Ishikawa (cell line): ENCODE results near the gene GUCA1A.

Source experiments
- CEBPB ChIP-seq: IDR thresholded peaks from 2 replicates; pipeline ENCODE4 v1.6.1; 2012
- EGR1 ChIP-seq: IDR thresholded peaks from 2 replicates; pipeline ENCODE4 v1.6.1; 2012
- EP300 ChIP-seq: IDR thresholded peaks from 2 replicates; pipeline ENCODE4 v1.6.1; 2012; ENCODE audit warnings: borderline replicate concordance
- NFIC ChIP-seq: IDR thresholded peaks from 2 replicates; pipeline ENCODE4 v1.6.1; 2012
- TAF1 ChIP-seq: IDR thresholded peaks from 2 replicates; pipeline ENCODE4 v1.6.1; 2012; ENCODE audit warnings: low read depth, mild to moderate bottlenecking
- TEAD4 ChIP-seq: IDR thresholded peaks from 2 replicates; pipeline ENCODE4 v1.6.1; 2012
- TF ChIP-seq, protein P1 (sequence below): IDR thresholded peaks from 2 replicates; pipeline ENCODE4 v1.6.1; 2012; ENCODE audit warnings: low read depth, mild to moderate bottlenecking
- TF ChIP-seq, protein P2 (sequence below): IDR thresholded peaks from 2 replicates; pipeline ENCODE4 v1.6.1; 2012
- TF ChIP-seq, protein P3 (sequence below): IDR thresholded peaks from 2 replicates; pipeline ENCODE4 v1.6.1; 2012

DNA sequence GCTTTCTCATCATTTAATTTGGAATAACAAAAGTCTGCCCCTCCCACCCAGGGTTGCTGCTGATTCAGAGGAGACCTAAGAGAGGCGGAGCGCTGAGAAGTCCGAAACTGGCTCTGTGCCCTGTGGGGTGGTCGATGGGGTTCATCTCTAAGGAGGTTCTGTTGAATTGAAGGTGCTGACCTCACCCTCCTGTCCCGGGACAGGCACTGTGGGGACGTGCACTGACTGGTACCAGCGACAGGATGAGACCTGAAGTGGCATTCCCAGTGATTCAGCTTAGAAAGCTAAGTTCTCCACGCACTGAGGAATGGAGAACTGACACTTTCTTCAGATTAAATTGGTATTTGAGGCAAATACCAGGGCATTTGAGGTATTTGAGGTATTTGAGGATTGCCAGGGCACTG is 20.3 kb downstream of the GUCA1A start:
- TF ChIP-seq, protein P1, sequence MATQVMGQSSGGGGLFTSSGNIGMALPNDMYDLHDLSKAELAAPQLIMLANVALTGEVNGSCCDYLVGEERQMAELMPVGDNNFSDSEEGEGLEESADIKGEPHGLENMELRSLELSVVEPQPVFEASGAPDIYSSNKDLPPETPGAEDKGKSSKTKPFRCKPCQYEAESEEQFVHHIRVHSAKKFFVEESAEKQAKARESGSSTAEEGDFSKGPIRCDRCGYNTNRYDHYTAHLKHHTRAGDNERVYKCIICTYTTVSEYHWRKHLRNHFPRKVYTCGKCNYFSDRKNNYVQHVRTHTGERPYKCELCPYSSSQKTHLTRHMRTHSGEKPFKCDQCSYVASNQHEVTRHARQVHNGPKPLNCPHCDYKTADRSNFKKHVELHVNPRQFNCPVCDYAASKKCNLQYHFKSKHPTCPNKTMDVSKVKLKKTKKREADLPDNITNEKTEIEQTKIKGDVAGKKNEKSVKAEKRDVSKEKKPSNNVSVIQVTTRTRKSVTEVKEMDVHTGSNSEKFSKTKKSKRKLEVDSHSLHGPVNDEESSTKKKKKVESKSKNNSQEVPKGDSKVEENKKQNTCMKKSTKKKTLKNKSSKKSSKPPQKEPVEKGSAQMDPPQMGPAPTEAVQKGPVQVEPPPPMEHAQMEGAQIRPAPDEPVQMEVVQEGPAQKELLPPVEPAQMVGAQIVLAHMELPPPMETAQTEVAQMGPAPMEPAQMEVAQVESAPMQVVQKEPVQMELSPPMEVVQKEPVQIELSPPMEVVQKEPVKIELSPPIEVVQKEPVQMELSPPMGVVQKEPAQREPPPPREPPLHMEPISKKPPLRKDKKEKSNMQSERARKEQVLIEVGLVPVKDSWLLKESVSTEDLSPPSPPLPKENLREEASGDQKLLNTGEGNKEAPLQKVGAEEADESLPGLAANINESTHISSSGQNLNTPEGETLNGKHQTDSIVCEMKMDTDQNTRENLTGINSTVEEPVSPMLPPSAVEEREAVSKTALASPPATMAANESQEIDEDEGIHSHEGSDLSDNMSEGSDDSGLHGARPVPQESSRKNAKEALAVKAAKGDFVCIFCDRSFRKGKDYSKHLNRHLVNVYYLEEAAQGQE, result no peak
- TF ChIP-seq, protein P2, sequence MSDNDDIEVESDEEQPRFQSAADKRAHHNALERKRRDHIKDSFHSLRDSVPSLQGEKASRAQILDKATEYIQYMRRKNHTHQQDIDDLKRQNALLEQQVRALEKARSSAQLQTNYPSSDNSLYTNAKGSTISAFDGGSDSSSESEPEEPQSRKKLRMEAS, result no peak
- TF ChIP-seq NFIC, result no peak
- TF ChIP-seq, protein P3, sequence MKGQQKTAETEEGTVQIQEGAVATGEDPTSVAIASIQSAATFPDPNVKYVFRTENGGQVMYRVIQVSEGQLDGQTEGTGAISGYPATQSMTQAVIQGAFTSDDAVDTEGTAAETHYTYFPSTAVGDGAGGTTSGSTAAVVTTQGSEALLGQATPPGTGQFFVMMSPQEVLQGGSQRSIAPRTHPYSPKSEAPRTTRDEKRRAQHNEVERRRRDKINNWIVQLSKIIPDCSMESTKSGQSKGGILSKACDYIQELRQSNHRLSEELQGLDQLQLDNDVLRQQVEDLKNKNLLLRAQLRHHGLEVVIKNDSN, result no peak
- TF ChIP-seq TAF1, result no peak
- TF ChIP-seq CEBPB, result no peak
- no peak for TF ChIP-seq EGR1
- TF ChIP-seq EP300, result no peak
- TF ChIP-seq TEAD4, result 0 out of 2 replicates have a peak, but pooled peaks have one; percentile 8
